Urinary bladder (tissue), 4 donors: ENCODE measurements around the gene OR6Q1. TPM values are rescaled to one million over a fixed set of nuclear protein-coding genes. Genes with fewer than 3 reads are reported as not detected.
"Not testable (repeated sequence)": the region's sequence is repeated elsewhere in the genome, so short reads cannot be mapped to it uniquely, and the experiment has no call there.

Experiments
- DNase-seq: peaks from one replicate; pipeline ENCODE4 v3.0.0-alpha.2; 2015; ENCODE audit errors: extremely low spot score
- H3K27ac ChIP-seq: one replicate; pipeline ENCODE4 v1.5.1; 2013; ENCODE audit warnings: low read depth, mild to moderate bottlenecking, moderate library complexity
- H3K36me3 ChIP-seq: one replicate; pipeline ENCODE4 v1.6.1; 2013; ENCODE audit warnings: mild to moderate bottlenecking, moderate library complexity; ENCODE audit not compliant: insufficient read depth
- H3K4me1 ChIP-seq: one replicate; pipeline ENCODE4 v1.6.1; 2013; ENCODE audit warnings: mild to moderate bottlenecking, moderate library complexity; ENCODE audit not compliant: insufficient read depth
- H3K4me3 ChIP-seq: one replicate; pipeline ENCODE4 v1.5.1; 2013; ENCODE audit warnings: low read depth, low read length
- WGBS: extraction: QIAGEN DNeasy Blood & Tissue Kit; methylation state at CpG from one replicate; pipeline ENCODE4 v1.1.7; 2013; 5-methylcytosine and 5-hydroxymethylcytosine counted together
- polyA plus RNA-seq: library from polyadenylated mRNA; stranded (reverse); fragments of 200-250 nt; gene quantifications from one replicate; pipeline ENCODE4 v1.2.3, GENCODE V29; 2013
- total RNA-seq: library from RNA; depleted of rRNA; stranded (reverse); fragments of >200 nt; gene quantifications from one replicate; pipeline ENCODE4 v1.2.3, GENCODE V29; 2014
- donor health status: healthy with polysubstance abuse.
- donor health status: healthy.

Gene OR6Q1
- total RNA-seq (not detected), polyA plus RNA-seq (not detected)

DNA sequence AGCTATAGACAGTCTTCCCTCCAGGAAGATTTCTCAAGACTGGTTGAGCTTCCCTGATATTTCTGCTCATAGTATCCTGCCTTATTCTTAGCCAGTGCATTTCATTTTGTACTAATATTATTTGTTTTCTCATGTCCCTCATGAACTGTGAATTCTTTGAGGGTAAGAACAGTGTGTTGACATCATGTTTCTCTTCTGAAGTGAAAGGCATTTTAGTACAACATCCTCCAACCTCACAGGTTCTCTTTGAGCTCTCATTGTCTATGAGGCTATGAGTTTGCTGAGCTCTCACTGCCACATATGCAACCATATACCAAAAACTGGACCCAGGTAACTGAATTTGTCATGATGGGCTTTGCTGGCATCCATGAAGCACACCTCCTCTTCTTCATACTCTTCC lies at the start of gene OR6Q1:
OR6Q1 (plus strand) TSS at position 301 of the 400 bp plus-strand sequence; CDS start at position 301, 0 bp downstream.
- H3K27ac ChIP-seq: no peak within 1 kb of the TSS
- H3K4me1 ChIP-seq: peaks cover 1% of the 10 kb centered on the region
- no peak within 1 kb of the TSS for H3K4me3 ChIP-seq
- DNase-seq: no peak
- H3K36me3 ChIP-seq: no peaks in the 10 kb centered on the region

DNA sequence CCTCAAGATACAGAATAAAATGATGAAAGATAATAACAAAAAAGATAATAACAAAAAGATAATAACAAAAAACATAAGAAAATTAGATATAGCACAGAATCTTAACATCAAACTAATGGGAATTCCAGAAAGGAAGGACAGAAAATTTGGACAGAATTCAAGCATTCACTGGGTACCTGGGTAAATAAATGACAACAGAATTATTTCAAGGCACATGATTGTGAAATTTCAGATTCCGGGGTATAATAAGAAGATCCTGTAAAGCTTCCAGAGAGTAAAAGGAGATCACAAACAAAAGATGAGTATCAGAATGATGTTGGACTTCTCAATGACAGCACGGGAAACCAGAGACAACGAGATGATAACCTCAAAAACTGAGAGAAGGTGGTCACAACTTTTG lies 49.2 kb upstream of the OR6Q1 start:
- 78% methylated on average over 3 of the region's 3 CpGs for WGBS
- Histone ChIP-seq H3K27ac (no peak overlapping the region), H3K36me3 (no peaks in the 10 kb centered on the region), H3K4me3 (no peak overlapping the region), H3K4me1 (no peaks in the 10 kb centered on the region)
- DNase-seq: no peak

GRCh38 chr11:57982776-57983175 lies 48.0 kb upstream of the OR6Q1 start:
- Histone ChIP-seq H3K4me1 (no peaks in the 10 kb centered on the region), H3K27ac (no peak overlapping the region), H3K4me3 (no peak overlapping the region), H3K36me3 (no peaks in the 10 kb centered on the region)
- DNase-seq: no peak
- 67% methylated on average over 4 of the region's 4 CpGs for WGBS

DNA sequence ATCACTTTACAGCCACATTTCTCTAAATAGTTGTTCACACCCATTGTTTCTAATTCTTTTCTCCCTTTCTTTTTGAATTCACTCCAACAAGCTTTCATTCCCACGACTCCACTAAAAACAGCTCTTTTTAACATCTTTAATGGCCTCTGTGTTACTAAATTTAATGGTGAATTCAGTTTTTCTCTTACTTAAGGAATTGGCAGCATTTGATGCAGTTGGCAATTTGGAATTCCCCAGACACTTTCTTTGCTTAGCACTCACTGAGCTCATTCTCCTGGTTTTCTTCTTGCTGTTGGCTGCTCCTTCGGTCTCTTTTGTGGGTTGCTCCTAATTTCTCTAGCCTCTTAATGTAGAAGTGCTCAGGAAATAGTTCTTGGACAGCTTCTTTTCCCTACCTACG lies 47.6 kb upstream of the OR6Q1 start:
- Histone ChIP-seq H3K4me1 (no peaks in the 10 kb centered on the region), H3K36me3 (no peaks in the 10 kb centered on the region), H3K4me3 (no peak overlapping the region), H3K27ac (no peak overlapping the region)
- DNase-seq: no peak
- WGBS: 66% methylated on average over 3 of the region's 3 CpGs

DNA sequence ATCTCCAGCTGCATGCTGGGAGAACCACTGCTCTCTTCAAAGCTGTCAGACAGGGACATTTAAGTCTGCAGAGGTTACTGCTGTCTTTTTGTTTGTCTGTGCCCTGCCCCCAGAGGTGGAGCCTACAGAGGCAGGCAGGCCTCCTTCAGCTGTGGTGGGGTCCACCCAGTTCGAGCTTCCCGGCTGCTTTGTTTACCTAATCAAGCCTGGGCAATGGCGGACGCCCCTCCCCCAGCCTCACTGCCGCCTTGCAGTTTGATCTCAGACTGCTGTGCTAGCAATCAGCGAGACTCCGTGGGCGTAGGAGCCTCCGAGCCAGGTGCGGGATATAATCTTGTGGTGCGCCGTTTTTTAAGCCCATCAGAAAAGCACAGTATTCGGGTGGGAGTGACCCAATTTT lies 31.2 kb upstream of the OR6Q1 start:
- not testable (repeated sequence) for H3K4me3 ChIP-seq, H3K27ac ChIP-seq, DNase-seq, H3K4me1 ChIP-seq, H3K36me3 ChIP-seq
- 74% methylated on average over 12 of the region's 13 CpGs for WGBS

DNA sequence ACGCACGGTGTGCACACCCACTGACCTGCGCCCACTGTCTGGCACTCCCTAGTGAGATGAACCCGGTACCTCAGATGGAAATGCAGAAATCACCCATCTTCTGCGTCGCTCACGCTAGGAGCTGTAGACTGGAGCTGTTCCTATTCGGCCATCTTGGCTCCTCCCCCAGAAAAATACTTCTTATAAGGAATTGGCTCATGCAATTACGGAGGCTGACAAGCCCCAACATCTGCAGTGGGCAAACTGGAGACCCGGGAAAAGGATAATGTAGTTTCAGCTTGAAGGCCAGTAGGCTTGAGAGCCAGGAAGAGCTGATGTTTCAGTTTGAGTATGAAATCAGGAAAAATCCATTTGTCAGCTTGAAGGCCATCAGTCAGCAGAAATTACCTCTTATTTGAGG lies 30.7 kb upstream of the OR6Q1 start:
- not testable (repeated sequence) for DNase-seq, H3K36me3 ChIP-seq, H3K4me1 ChIP-seq, H3K4me3 ChIP-seq, H3K27ac ChIP-seq
- 89% methylated on average over 10 of the region's 10 CpGs for WGBS

GRCh38 chr11:58000699-58001098 lies 30.1 kb upstream of the OR6Q1 start:
- WGBS: 70% methylated on average over 5 of the region's 5 CpGs
- H3K4me3 ChIP-seq: no peak overlapping the region
- H3K4me1 ChIP-seq: no peaks in the 10 kb centered on the region

GRCh38 chr11:58003036-58003435 lies 27.7 kb upstream of the OR6Q1 start:
- Histone ChIP-seq H3K4me3 (no peak overlapping the region), H3K36me3 (no peaks in the 10 kb centered on the region), H3K27ac (no peak overlapping the region), H3K4me1 (no peaks in the 10 kb centered on the region)
- 62% methylated on average over 2 of the region's 2 CpGs for WGBS
- DNase-seq: no peak

More at GRCh38 chr11:58000699-58001098, 30.1 kb upstream of the OR6Q1 start:
- no peak for DNase-seq
- Histone ChIP-seq H3K36me3 (no peaks in the 10 kb centered on the region), H3K27ac (no peak overlapping the region)

GRCh38 chr11:58003591-58003990 lies 27.2 kb upstream of the OR6Q1 start:
- Histone ChIP-seq H3K36me3 (no peaks in the 10 kb centered on the region), H3K4me1 (no peaks in the 10 kb centered on the region), H3K4me3 (no peak overlapping the region), H3K27ac (no peak overlapping the region)
- DNase-seq: no peak

DNA sequence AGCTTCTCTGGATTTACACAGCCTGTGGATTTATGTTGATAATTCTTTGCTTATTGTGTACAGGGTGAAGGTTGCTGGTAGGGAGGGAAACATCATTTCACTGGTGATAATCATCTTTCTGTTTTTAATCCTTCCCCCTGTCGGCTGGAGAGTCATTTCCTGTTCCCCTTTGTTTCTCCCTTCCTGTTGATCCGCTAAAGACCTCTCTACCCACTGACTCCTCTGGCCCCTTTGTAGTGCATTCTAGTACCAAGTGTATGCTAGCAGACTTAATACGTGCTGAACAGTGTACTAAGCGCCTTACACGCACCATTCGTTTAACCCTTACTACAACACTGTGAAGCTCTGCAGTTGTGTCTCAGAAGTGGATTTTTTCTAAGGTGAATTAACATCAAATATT lies 26.1 kb upstream of the OR6Q1 start:
- no peak for DNase-seq
- no peaks in the 10 kb centered on the region for H3K4me1 ChIP-seq
- 53% methylated on average over 6 of the region's 6 CpGs for WGBS
- no peak overlapping the region for H3K27ac ChIP-seq
- H3K4me3 ChIP-seq: no peak overlapping the region
- H3K36me3 ChIP-seq: no peaks in the 10 kb centered on the region

GRCh38 chr11:58006940-58007339 lies 23.8 kb upstream of the OR6Q1 start:
- DNase-seq: no peak

DNA sequence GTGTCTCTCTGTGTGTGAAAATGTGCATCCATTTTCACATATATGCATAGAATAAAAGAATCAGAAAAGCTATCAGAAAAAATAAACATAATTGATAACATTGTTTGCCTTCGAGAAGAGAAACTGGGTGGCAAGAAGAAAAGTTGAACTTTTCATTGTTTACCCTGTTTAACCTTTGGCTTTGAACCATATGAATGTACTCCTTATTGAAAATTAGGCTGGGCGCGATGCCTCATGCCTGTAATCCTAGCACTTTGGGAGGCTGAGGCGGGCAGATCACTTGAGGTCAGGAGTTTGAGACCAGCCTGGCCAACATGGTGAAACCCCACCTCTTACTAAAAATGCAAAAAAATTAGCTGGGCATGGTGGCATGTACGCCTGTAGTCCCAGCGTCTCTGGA lies 19.0 kb upstream of the OR6Q1 start:
- 72% methylated on average over 6 of the region's 6 CpGs for WGBS
- Histone ChIP-seq H3K27ac (no peak overlapping the region), H3K4me1 (no peaks in the 10 kb centered on the region), H3K4me3 (no peak overlapping the region), H3K36me3 (no peaks in the 10 kb centered on the region)
- no peak for DNase-seq

More at GRCh38 chr11:58006940-58007339, 23.8 kb upstream of the OR6Q1 start:
- Histone ChIP-seq H3K36me3 (no peaks in the 10 kb centered on the region), H3K4me1 (no peaks in the 10 kb centered on the region), H3K4me3 (no peak overlapping the region), H3K27ac (no peak overlapping the region)
- 61% methylated on average over 2 of the region's 2 CpGs for WGBS

DNA sequence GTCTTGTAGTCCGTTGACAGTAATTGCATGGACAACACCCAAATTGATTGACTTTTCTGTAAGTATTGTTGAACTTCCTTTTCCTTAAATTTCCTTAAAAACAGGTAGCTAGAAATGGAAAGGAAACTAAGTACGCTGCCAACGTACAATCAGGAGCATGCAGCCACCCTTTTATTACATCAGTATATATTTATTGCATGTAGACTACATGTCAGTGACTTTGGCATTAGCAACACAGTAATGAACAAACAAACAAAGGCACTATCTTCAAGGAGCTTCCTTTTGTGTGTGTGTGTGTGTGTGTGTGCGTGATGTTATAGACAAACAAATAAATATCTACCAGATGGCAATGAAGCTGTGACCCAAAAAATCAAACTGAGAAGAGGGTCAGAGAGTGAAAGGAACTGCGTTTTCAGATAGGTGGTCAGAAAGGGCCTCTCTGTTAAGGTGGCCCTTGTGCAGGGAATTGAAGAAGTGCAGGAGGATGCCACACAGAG lies 7.3 kb upstream of the OR6Q1 start, which contains the start of gene OR9Q1:
OR9Q1 (plus strand) TSS at position 447 of the 497 bp plus-strand sequence. CDS start 155,564 bp downstream, outside the sequence.
- no peak within 1 kb of the TSS for H3K27ac ChIP-seq
- no peak for DNase-seq
- WGBS: 65% methylated on average over 5 of the region's 5 CpGs

DNA sequence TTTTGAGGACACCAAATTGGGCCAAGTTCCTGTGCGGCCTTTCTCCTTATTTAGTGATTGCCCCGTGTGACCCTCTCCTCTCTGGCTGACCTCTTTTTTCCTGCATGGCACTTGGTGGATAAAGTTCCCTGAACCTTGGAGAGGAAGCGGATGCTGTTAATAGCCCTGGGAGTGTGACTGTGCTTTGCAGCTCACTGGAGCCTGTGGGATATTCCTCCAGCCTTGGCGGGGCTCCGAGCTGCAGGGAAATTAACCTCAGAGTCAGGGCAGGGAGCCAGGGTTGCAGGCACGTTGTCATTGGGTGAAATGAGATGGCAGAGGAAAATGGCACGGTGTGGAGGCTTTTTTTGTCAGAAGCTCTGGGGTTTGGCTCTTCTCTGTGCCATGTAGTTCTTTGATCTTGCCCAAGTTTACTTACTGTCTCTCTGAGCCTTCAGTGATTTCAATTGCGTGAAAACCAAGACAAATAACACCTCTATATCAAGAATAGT lies 6.1 kb upstream of the OR6Q1 start:
- no peak for DNase-seq
- H3K4me3 ChIP-seq: no peak overlapping the region
- H3K27ac ChIP-seq: no peak overlapping the region
- peaks cover 1% of the 10 kb centered on the region for H3K4me1 ChIP-seq
- no peaks in the 10 kb centered on the region for H3K36me3 ChIP-seq
- WGBS: 16% methylated on average over 8 of the region's 8 CpGs

More for the DNA sequence above, 7.3 kb upstream of the OR6Q1 start, which contains the start of gene OR9Q1:
- no peak within 1 kb of the TSS for H3K4me3 ChIP-seq
- no peaks in the 10 kb centered on the region for H3K36me3 ChIP-seq
- H3K4me1 ChIP-seq: peaks cover 1% of the 10 kb centered on the region

GRCh38 chr11:58027341-58027740 lies 3.4 kb upstream of the OR6Q1 start:
- H3K27ac ChIP-seq: no peak overlapping the region
- WGBS: 44% methylated on average over 4 of the region's 4 CpGs
- no peaks in the 10 kb centered on the region for H3K36me3 ChIP-seq
- peaks cover 1% of the 10 kb centered on the region for H3K4me1 ChIP-seq
- no peak for DNase-seq
- H3K4me3 ChIP-seq: no peak overlapping the region
